HG03520 (cell line): ENCODE data around the gene ITGB6.
"Not testable (repeated sequence)": the region's sequence is repeated elsewhere in the genome, so short reads cannot be mapped to it uniquely, and the experiment has no call there.

ENCODE experiments used
- ATAC-seq: cut with Tn5 transposase; IDR thresholded peaks from one replicate; pipeline ENCODE4 v1.9.1; 2021; ENCODE audit warnings: mild to moderate bottlenecking, moderate library complexity; ENCODE audit not compliant: unreplicated experiment

ITGB6 gene

DNA sequence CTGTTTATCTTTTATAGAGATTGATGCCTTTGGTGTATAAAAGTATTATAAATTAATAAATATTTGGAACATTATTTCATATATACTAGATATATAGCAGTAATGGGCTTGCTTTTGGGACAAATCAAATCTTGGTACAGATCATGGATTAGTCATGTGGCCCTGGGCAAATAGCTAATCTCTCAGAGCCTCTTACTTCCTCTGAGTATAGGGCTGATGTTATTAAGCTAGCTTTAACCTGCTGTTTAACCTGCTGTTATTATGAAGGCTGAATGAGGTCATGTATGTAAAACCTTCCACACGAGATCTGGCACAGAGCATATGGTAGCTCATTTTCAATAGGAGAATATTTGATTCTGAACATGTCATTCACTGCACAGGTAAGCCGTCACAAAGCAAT lies 5.7 kb downstream of the ITGB6 start:
- ATAC-seq = no peak

DNA sequence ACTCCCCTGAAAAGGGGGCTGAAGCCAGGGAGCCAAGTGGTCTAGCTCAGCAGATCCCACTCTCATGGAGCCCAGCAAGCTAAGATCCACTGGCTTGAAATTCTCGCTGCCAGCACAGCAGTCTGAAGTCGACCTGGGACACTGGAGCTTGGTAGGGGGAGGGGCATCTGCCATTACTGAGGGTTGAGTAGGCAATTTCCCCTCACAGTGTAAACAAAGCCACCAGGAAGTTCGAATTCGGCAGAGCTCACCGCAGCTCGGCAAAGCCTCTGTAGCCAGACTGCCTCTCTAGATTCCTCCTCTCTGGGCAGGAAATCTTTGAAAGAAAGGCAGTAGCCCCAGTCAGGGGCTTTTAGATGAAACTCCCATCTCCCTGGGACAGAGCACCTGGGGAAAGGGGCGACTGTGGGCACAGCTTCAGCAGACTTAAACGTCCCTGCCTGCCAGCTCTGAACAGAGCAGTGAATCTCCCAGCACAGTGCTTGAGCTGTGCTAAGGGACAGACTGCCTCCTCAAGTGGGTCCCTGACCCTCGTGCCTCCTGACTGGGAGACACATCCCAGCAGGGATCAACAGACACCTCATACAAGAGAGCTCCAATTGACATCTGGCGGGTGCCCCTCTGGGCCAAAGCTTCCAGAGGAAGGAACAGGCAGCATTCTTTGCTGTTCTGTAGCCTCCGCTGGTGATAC lies 18.8 kb downstream of the ITGB6 start:
- ATAC-seq = not testable (repeated sequence)

DNA sequence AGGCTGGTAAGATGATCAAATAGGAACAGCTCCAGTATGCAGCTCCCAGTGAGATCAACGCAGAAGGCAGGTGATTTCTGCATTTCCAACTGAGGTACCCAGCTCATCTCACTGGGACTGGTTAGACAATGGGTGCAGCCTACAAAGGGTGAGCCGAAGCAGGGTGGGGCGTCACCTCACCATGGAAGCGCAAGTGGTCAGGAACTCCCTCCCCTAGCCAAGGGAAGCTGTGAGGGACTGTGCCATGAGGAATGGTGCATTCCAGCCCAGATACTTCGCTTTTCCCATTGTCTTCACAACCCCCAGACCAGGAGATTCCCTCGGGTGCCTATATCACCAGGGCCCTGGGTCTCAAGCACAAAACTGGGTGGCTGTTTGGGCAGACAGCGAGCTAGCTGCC lies 19.4 kb downstream of the ITGB6 start:
- not testable (repeated sequence) for ATAC-seq

DNA sequence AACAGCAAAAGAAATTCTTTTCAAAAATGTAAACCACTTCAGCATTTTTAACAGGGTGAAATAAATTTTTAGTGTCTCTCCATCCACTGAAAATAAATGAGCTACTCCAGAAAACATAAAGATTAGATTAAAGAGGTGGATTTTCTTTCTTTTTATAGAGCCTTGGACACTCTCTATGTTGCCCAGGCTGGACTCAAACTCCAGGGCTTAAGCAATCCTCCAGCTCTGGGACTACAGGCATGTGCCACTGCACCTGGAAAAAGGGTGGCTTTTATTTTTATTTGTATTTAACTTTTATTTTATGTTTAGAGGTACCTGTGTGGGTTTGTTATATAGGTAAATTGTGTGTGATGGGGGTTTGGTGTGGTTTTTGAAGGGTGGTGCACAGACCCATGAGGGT lies 19.9 kb downstream of the ITGB6 start:
- ATAC-seq = no peak

DNA sequence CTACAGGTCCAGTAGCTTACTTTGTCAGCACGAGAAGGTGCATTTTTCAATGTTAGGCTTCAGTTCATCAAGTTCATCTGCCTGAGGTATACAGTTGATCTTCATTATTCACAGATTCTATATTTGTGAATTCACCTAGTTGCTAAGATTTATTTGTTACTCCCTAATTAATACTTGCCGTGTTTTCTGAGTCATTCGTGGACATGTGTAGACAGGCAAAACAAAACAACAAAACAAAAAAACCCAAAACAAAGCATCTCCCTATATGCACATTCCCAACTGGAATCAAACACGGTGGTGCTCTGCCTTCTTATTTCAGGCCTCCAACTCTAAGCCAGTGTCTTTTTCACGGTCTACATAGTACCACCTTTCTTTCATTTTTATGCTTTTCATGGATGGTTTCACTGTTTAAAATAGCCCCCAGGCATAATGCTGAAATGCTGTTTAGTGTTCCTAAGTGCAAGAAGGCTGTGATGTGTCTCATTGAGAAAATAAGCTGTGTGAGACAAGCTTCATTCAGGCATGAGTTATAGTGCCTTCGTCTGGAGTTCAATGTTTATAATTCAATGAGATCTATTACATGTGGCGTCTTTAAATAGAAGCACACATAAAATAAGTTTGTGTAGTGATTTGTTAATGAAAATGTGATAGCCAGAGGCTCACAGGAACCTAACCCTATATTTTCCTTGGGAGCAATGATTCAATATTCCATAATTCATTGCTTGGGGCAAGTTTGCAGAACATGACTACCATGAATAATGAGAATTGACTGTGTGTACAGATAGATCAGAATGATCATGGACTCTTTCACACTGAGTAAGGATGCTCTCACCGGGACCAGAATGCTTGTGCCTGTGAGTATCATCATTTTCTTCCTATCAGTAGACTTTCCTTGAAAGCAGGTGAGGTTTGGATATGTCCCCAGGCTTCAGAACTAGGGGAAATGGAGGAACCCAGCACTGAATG lies 24.6 kb downstream of the ITGB6 start:
- ATAC-seq = no peak

DNA sequence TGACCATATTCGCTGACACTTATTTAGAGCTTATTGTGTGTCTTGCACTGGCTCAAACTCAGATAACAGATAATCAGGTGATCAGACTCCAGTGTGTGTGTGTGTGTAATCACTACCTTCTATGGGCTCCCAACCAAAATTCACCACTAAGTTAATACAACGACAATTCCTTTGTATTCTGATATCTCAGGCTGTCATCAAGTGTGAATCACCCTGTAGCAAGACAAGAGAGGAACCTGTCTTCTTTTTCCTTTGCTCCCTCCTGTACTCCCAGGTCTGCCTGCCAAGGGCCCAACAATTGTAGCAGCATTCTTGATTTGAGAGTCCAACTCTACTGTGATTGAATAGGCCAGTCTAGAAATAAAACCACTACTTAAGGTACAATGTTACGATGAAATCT lies 25.8 kb downstream of the ITGB6 start:
- no peak for ATAC-seq

DNA sequence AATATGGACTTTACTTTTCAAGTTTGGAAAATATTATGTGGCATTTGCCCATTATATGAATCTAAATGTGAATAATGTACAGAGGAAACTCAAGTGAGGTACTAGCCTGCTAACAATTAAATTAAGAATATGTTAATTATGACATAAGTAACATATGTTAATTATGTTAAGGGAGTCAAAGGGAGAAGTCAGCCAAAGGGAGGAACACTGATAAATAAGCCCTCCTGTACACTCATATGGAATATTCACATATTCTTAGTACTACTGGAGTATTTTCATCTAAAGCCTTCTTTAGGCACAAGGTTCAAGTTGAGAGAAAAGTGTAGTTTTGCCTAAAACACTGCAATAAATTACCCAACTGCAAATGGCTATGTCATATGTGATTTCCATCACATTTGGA lies 30.1 kb downstream of the ITGB6 start:
- no peak for ATAC-seq

DNA sequence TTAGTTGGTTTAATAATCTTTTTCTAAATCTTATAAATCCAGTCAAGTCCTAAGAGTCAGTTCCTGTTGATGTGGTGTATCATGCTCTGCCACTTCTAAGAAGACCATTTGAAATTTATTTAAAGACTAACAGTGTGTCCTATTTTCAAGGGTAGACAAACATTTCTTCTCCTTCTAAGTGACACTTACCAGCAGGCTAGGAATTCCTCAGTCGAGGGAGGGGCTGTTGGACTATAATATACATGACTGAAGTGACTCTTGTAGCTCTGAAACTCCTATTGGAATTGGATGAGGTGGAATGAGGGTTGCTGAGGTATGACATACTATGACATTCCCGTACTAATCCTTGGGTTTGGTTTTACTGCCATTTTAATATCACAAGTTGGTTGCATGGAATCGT lies 30.6 kb downstream of the ITGB6 start:
- ATAC-seq = no peak

DNA sequence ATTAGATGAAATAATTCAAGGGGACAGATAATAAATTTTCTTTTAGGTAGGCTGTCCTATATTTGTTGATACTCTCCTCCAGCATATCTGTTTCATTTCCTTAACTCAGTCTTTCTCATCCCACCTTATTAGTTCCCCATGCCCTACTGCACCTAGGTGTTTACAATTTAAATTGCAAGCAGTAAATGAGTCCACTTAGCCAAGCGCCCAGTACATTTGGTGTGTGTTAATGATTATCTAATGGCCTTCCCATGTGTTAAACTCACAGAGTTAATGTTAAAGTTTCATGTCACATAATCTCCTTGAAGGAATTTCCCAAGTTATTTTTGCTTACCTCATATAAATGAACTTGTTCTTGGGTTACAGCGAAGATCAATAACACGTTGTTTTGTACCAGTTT lies 31.2 kb downstream of the ITGB6 start:
- no peak for ATAC-seq

DNA sequence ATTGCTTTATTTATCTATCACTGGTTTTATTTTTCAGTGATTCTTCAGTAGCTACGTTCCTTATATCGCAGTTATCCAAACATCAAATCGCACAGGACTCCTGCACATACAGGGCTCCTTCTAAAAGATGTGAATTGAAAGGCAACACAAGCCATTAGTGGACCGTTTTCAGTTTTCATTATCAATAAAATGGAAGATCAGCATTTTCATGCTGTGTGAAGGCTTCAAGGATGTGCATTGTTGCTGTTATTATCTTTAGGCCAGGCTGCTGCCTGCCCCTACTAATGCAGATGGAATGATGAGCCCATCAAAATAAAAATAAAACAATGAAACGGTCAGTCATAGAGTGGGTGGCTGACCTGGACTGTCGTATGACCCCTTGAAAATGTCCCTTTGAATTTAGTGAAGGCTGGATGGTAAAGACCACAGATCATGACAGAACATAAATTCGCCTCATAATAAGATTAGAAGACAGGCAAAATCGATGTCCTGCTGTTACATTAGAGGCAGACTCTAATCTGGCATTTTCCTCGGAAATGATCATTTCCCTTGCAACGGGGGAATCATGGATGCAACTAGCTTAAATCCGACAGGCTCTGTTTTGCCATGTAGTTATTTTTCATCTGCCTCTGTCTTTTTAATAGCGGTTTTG lies 32.9 kb downstream of the ITGB6 start:
- ATAC-seq = no peak

DNA sequence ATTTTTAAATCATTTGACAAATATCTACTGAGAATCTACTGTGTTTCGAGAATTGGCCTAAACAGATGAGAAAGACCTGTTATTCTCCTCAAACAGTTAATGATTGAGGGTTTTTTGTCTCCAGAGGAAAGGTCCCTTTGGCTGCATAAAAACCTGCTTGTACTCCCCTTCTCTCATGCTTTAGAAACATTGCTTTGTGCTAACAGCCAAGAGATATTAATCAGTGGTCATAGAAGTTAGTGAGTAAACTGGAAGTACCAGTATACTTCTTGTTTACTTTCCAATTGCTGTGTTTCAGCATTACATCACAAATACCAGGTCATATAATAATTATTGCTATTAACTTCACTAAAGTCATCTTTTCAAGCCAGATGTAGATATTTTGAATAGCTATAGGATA lies 34.1 kb downstream of the ITGB6 start:
- ATAC-seq = no peak

DNA sequence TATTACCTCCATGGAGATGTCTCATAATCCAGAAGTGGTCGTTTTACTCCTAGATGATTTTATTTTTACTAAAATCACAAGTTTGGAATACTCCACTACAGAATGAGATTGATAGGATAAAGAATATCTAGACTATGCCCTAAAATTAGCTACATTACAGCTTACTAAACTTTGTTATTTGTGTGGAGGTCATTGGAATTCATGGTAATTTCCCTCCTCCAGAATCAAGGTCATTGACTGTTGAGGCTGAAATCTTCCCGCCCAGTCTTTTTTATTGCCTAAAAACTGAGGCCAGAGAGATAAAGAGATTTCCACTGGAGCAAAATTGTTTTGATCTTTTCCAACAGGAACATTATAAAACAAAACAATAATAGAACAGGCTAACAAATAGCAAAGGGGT lies 35.0 kb downstream of the ITGB6 start:
- no peak for ATAC-seq

DNA sequence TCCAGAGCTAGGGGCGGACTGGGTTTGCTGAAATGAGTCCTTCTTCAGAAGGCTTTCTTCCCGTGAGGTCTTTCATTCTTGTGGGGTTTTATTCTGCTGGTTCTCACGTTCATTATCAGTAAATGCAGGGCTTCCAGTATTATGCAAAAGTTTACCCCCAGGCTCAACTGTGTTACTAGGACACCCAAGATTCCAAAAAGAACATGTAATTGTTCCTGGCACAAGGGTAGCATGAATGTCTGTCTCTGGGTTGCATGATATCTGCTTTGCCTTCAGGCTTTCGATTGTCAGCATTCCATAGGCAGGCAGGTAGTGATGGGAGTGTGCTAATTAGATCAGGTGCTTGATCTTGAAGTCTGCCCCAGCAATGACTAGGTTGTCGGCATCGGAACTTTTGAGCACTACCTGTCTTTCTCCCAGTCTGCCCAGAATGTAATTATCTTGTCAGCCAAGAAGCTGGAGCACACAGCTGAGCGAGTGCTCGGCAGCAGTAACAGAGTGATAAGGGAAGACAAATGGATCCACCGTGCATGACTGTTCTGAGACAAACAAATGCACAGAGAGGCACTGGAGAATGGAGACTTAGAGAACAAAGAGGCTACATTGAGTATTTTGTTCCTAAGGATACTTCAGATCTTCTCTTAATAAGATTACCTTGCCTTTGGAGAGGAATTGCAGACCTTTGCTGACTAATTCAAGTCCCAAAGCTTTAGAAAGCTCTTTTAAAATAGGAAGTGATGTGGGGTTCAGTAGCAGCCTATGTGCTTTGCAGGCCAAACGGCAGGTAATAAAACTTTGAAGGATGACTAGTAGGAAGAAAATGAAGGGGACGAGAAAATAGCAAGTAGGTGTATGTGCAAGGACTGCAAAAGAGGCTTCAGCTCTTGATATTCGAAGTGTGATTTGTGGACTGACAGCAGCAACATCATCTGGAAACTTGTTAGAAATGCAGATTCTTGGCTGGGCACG lies 41.9 kb downstream of the ITGB6 start:
- no peak for ATAC-seq

DNA sequence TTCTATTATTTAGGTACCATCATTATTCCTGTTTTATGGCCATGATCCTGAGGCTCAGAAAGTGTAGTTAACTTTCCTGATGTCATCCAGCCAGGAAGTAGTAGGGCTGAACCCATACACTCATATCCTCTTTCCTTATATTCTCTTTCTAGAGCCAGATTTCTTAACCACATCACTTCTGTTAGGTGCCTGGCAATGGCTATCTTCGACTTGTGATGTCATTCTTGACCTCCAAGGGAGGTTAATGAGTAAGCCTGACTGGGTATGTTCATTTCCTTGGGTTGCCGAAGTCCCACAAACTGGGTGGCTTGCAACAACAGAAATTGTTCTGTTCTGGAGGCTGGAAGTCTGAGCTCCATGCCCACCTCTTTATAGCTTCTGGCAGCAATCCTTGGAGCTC lies 43.4 kb downstream of the ITGB6 start:
- no peak for ATAC-seq

DNA sequence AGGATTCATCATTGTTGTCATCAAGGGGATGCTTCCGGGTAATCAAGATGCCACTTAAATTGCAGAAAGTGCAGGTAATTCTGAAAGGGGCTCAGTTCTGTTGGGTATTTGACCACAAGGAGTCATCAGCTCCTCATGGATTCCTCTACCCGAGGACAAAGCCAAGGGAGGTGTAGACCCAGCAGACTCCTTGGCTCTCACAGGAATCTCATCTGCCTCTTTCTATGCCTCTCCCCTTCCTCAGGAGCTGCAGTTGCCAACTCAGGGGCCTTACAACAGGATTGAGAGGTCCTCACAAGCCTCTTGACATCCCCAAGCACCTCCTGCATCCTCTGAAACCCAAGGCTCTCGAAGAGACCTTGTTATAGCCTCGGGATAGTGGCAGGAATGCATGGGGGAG lies 44.0 kb downstream of the ITGB6 start:
- ATAC-seq = no peak

DNA sequence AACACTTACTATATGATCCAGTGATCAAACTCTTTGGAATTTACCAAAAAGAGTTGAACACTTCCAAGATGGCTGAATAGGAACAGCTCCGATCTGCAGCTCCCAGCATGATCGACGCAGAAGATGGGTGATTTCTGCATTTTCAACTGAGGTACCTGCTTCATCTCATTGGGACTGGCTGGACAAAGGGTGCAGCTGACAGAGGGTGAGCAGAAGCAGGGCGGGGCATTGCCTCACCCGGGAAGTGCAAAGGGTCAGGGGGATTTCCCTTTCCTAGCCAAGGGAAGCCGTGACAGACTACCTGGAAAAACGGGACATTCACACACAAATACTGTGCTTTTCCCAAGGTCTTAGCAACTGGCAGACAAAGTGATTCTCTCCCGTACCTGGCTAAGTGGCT lies 51.7 kb downstream of the ITGB6 start:
- not testable (repeated sequence) for ATAC-seq

DNA sequence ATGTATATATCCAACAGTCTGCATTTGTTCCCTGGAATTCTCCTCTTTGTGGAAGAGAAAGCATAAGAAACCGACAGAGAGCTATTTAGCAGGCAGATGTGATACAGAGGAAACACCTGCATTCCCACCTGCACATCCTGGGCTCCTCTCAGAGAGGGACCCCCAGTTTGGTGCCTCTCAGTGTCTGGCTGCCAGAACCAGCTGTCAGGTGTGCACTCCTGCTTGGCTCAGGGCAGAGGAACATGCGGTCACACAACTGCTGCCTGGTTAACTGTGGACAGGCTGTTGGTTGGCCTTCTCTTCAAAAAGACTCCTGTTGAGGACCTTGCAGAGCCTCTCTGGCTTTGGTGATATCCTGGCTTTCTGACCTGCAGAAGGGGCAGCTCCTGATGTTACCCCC lies 54.6 kb downstream of the ITGB6 start:
- no peak for ATAC-seq

DNA sequence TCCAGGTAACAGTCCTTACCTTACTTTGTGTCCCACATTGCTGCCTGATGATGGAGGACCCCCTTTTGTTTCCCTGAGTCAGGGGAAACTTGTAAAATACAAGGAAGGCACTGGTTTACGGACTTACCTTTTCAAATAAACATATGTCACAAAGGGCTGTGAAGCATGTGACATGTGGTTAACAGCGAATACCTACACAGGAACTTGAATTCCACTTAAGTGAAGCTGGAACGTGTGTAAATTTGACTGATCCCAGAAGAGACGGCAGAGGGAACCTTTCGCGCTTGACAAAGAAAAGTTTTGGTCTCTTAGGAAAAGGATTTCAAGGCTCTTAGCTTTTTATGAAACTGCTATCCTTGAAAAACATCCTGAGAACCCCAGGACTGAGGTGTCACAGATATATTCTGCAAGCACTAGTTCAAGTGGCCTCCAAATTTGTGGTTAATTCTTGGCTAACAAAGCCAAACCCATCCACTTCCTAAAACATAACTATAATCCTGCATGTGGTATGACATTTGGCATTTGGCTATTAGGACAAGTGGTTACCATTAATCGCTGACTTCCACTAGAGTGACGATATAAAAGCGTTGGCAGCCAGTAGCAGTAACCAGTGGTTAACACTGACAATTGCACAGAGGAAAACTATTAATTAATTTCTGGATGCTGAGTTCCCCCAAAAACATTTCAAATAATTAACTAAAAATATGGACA lies 55.6 kb downstream of the ITGB6 start:
- no peak for ATAC-seq

DNA sequence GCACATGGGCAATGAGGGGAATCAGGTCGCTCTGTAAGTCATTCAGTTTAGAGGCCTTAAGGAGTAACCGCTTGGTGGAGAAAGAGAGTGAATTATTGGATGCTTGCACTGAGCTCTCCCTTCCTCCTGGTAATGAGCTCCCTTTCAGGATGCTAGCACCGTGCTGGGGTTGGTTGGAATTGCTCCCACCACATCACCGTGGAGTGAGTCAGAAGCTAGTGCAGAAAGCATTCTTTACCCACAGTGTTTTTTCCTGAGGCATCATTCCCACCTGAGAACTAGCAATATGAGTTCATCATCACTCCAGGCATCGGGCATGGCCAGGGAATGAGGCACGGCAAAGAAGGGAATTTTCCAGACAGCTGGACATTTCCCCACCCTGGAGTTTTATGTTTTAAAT lies 57.6 kb downstream of the ITGB6 start:
- ATAC-seq = no peak

DNA sequence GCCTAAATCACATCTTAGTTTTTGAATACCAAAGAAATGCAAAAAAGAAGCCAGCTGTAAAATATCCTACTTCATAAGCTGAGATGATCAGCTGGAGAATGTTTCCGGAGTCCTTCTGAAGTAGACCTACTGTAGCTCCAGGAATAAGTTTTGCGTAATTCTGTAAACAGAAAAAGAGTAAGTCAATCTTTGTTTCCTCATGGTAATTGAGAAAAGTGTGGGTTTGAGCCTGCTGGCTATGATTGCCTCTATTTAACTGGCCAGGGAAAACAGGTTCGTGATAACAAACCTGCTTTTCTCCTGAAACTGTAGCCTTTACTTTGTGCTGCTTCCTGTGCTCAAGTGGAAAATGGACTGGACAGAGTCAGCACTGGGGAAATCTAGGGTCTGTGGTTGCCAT lies 58.2 kb downstream of the ITGB6 start:
- no peak for ATAC-seq
